ENCODE results near the gene DNAJB7.
"Not testable (repeated sequence)": the region's sequence is repeated elsewhere in the genome, so short reads cannot be mapped to it uniquely, and the experiment has no call there.

The DNAJB7 gene

DNA sequence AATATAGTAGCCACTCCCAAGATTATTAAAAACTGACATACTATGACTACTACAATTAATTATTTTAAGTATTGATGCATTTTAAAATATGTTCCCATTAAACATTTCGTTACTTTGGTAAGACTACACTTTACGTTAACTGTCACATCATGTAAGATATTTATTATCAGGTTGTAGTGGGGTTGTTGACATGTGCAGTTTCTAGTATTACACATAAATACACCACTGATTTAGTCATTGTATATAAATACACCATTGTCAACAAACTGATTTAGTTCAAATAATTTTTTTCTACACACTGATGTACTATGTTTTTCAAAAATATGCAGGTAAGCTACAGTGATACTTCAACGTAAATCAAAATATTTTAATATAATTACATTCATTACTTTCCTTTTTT, 17.0 kb downstream of the DNAJB7 start:
- no peak overlapping the region for H3K4me3 ChIP-seq (ENCODE audit: low read length)
- no peak for DNase-seq (ENCODE audit: low read depth)
- TF ChIP-seq, protein P1, sequence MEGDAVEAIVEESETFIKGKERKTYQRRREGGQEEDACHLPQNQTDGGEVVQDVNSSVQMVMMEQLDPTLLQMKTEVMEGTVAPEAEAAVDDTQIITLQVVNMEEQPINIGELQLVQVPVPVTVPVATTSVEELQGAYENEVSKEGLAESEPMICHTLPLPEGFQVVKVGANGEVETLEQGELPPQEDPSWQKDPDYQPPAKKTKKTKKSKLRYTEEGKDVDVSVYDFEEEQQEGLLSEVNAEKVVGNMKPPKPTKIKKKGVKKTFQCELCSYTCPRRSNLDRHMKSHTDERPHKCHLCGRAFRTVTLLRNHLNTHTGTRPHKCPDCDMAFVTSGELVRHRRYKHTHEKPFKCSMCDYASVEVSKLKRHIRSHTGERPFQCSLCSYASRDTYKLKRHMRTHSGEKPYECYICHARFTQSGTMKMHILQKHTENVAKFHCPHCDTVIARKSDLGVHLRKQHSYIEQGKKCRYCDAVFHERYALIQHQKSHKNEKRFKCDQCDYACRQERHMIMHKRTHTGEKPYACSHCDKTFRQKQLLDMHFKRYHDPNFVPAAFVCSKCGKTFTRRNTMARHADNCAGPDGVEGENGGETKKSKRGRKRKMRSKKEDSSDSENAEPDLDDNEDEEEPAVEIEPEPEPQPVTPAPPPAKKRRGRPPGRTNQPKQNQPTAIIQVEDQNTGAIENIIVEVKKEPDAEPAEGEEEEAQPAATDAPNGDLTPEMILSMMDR (conservative IDR thresholded peaks at IDR 0.05; ENCODE audit: low read depth, low read length) = no peak

DNA sequence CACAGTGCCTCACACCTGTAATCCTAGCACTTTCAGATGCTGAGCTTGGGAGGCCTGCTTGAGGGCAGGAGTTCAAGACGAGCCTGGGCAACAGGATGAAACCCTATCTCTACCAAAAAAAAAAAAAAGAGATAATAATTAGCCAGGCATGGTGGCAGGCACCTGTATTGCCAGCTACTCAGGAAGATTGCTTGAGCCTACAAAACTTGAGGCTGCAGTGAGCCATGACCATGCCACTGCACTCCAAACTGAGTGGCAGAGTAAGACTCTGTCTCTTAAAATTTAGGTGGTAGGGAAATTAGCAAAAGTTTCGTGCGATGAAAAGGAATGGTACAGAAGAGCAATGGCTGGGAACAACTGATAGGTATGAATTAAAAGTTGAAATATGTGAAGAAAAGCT, 23.4 kb downstream of the DNAJB7 start:
- TF ChIP-seq, protein P1 (conservative IDR thresholded peaks at IDR 0.05; ENCODE audit: low read depth, low read length) = no peak
- no peak for DNase-seq (ENCODE audit: low read depth)
- H3K4me3 ChIP-seq (ENCODE audit: low read length) = no peak overlapping the region

DNA sequence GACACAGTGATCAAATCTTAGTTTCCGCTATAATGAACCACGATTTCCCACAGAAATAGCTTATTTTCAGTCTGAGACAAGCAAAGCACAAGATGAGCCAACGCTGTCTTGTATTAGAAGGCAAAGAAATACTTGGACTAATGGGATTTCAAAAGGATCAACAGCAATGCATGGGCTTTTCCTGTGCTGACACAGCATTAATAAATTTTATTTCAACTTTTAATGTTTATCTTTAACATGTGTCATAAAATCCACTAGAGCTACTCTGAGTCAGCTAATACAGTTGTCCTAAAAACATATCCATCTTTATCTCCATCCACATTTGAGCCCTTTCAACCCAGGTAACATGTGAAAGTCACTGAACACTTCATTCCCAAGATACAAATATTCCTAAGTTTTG, 27.3 kb downstream of the DNAJB7 start:
- DNase-seq (ENCODE audit: low read depth) = no peak
- TF ChIP-seq, protein P1 (conservative IDR thresholded peaks at IDR 0.05; ENCODE audit: low read depth, low read length) = no peak
- no peak overlapping the region for H3K4me3 ChIP-seq (ENCODE audit: low read length)

DNA sequence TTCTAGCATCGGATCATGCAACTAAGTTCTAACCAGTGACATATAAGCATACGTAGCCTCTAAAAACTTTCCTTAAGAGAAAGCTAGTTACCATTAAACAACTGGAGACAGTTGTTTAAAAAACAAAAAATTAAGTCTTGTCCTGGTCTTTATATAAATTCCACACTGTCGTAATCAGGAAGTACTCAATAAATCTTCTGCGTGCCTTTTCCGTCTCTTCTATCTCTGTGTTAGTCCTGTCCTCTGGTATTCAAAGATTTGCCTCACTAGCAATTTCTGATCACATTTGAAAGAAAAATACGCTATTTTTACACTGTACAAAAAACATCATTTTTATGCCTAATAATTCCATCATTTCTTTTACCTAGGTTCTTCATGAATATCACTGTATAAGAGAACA, 32.8 kb downstream of the DNAJB7 start:
- DNase-seq (ENCODE audit: low read depth) = no peak
- TF ChIP-seq, protein P1 (conservative IDR thresholded peaks at IDR 0.05; ENCODE audit: low read depth, low read length) = no peak
- H3K4me3 ChIP-seq (ENCODE audit: low read length) = no peak overlapping the region

DNA sequence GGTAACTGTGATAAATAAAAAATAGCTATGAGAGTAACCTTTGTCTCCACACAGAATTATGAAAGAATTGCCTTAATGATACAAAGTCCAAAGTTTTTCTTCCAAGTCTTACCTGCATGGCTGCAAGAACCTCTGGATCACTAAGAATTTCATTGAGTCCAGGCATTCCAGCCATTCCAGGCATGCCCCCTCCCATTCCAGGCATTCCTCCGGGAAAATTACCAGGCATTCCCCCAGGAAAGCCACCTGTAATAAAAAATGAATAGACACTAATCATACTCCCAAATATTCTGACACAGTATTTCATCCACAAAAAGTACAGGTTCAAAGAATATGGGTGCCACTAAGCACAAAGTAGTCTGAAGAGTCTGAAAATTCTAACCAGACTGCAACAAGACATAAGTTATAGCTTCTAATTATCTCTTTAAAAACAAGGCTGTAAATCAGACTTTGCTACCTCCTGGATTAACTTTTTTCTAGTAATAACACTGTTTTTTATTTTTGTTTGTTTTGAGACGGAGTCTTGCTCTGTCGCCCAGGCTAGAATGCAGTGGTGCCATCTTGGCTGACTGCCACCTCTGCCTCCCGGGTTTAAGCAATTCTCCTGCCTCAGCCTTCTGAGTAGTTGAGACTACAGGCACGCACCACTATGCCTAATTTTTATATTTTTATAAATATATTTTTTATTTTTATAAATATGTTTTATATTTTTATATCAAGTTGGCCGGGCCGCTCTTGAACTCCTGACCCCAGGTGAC, 34.8 kb downstream of the DNAJB7 start:
- no peak overlapping the region for H3K4me3 ChIP-seq (ENCODE audit: low read length)
- DNase-seq (ENCODE audit: low read depth) = no peak
- TF ChIP-seq, protein P1 (conservative IDR thresholded peaks at IDR 0.05; ENCODE audit: low read depth, low read length) = no peak

DNA sequence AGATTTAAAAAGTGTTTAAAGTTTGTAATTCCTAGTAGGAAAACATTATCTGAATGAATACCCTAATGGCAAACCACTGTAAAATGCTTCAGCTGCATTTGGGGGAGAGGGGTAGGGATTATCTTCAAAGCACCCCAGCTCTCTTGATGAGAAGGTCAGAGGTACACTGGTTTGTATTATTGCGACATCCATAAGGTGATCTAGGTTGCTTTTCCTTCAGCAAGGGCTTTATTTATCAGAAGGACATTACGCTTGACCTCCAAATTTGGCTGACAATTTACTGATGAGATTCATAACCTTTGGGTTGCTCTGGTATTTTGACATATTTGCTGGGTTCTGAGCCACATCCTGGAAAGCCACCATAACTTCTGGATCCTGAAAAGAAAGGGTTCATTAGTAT, 35.6 kb downstream of the DNAJB7 start:
- DNase-seq (ENCODE audit: low read depth); H3K4me3 ChIP-seq (ENCODE audit: low read length): not testable (repeated sequence)

DNA sequence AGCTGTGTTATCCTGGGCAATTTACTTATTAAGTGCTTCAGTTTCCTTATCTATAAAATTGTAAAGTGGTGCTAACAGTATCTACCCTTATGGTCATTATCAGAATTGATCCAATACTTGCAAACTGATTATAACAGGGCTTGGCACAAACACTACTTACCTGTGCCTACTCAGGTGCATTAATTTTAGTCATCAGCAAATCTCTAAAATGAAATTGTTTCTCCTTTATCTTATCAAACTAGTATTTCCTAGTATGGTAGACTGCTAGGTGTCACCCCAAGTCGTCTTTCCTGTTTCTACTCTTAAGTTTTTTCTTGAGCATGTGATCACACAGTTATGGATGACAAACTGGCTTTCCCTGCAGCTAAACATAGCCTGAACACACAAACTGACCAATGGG, 38.5 kb downstream of the DNAJB7 start:
- DNase-seq (ENCODE audit: low read depth) = no peak
- H3K4me3 ChIP-seq (ENCODE audit: low read length) = no peak overlapping the region
- TF ChIP-seq, protein P1 (conservative IDR thresholded peaks at IDR 0.05; ENCODE audit: low read depth, low read length) = no peak

Measured in retinal pigment epithelial cell (primary cell).